ENCODE results near the gene HK3.

Gene HK3
- long read RNA-seq, donor 1, result 0 reads
- long read RNA-seq, donor 2, result 0 reads
- long read RNA-seq, donor 3, result 0 reads
- long read RNA-seq, donor 4, result 0 reads
- long read RNA-seq, donor 5, result 0 reads
- long read RNA-seq, donor 6, result 0 reads
- long read RNA-seq, donor 7, result 0 reads
- long read RNA-seq, donor 8, result 0 reads

GRCh38 chr5:176899296-176899891, at the start of gene HK3:
TSS of gene HK3 (minus strand) at chr5:176899346. CDS start at chr5:176896159, 3,187 bp downstream.
- DNase-seq, result no peak

GRCh38 chr5:176948458-176948857, 49.3 kb upstream of the HK3 start:
- DNase-seq, result no peak

GRCh38 chr5:176947847-176948246, 48.7 kb upstream of the HK3 start:
- DNase-seq, result no peak

GRCh38 chr5:176944268-176944667, 45.1 kb upstream of the HK3 start:
- DNase-seq, result no peak

GRCh38 chr5:176943816-176944215, 44.7 kb upstream of the HK3 start:
- DNase-seq, result no peak

- DNase-seq, result no peak
These were observed 42.8 kb upstream of the HK3 start for GRCh38 chr5:176941951-176942350.

GRCh38 chr5:176938472-176938871, 39.3 kb upstream of the HK3 start:
- DNase-seq, result no peak

- DNase-seq, result no peak
These were observed 35.9 kb upstream of the HK3 start for GRCh38 chr5:176935017-176935416.

GRCh38 chr5:176934309-176934930, 35.3 kb upstream of the HK3 start:
- no peak for DNase-seq

GRCh38 chr5:176929654-176930053, 30.5 kb upstream of the HK3 start:
- DNase-seq, result no peak

GRCh38 chr5:176927562-176927961, 28.4 kb upstream of the HK3 start:
- DNase-seq, result no peak

GRCh38 chr5:176922817-176923216, 23.7 kb upstream of the HK3 start:
- no peak for DNase-seq

GRCh38 chr5:176921714-176922113, 22.6 kb upstream of the HK3 start:
- DNase-seq, result no peak

GRCh38 chr5:176918613-176919012, 19.5 kb upstream of the HK3 start:
- DNase-seq, result no peak

- DNase-seq, result no peak
These were observed 17.2 kb upstream of the HK3 start for GRCh38 chr5:176916337-176916736.

- no peak for DNase-seq
These were observed 16.8 kb upstream of the HK3 start for GRCh38 chr5:176915906-176916305.

GRCh38 chr5:176912115-176912514, 13.0 kb upstream of the HK3 start:
- no peak for DNase-seq

- no peak for DNase-seq
These were observed 9.7 kb upstream of the HK3 start for GRCh38 chr5:176908675-176909368.

GRCh38 chr5:176906796-176907195, 7.7 kb upstream of the HK3 start:
- no peak for DNase-seq

GRCh38 chr5:176906126-176906525, 7.0 kb upstream of the HK3 start:
- no peak for DNase-seq

- DNase-seq, result no peak
These were observed 5.1 kb upstream of the HK3 start for GRCh38 chr5:176904276-176904675.

GRCh38 chr5:176902911-176903664, 3.9 kb upstream of the HK3 start:
- no peak for DNase-seq

Measured in right kidney (tissue), 9 donors.